ENCODE data around the gene ACVR1B.

- no peak for TF ChIP-seq EZH2 (IDR thresholded peaks at IDR 0.05; ENCODE audit: borderline replicate concordance, low read depth, low read length, severe bottlenecking)
- no peak for TF ChIP-seq CTCF (IDR thresholded peaks at IDR 0.05; ENCODE audit: borderline replicate concordance, extremely low read depth, low read length, poor library complexity, severe bottlenecking)
These were observed 9.4 kb upstream of the ACVR1B start for GRCh38 chr12:51942056-51942455.

All from DND-41 (cell line).